ENCODE measurements around the gene PI4K2B.
"Not testable (repeated sequence)": the region's sequence is repeated elsewhere in the genome, so short reads cannot be mapped to it uniquely, and the experiment has no call there.

Gene PI4K2B

GRCh38 chr4:25308306-25308705 is 74.5 kb downstream of the PI4K2B start:
- TF ChIP-seq POLR2A (IDR thresholded peaks at IDR 0.05; ENCODE audit: low read depth, low read length), result no peak
- FAIRE-seq, result no peak
- DNase-seq (ENCODE audit: insufficient read length, low spot score), result no peak

- DNase-seq (ENCODE audit: insufficient read length, low spot score) (no peak), FAIRE-seq (no peak)
- TF ChIP-seq POLR2A (IDR thresholded peaks at IDR 0.05; ENCODE audit: low read depth, low read length), result no peak
These were observed 74.9 kb downstream of the PI4K2B start for GRCh38 chr4:25308761-25309160.

- DNase-seq (ENCODE audit: insufficient read length, low spot score), result no peak
- FAIRE-seq, result no peak
- no peak for TF ChIP-seq POLR2A (IDR thresholded peaks at IDR 0.05; ENCODE audit: low read depth, low read length)
These were observed 76.4 kb downstream of the PI4K2B start for GRCh38 chr4:25310066-25310802.

- no peak for TF ChIP-seq POLR2A (IDR thresholded peaks at IDR 0.05; ENCODE audit: low read depth, low read length)
- DNase-seq (ENCODE audit: insufficient read length, low spot score), result no peak
- no peak for FAIRE-seq
These were observed 77.0 kb downstream of the PI4K2B start for GRCh38 chr4:25310803-25311166.

GRCh38 chr4:25312496-25313200 is 78.8 kb downstream of the PI4K2B start, which contains the start of gene ZCCHC4:
Gene ZCCHC4, plus strand, starts transcription at chr4:25312774. Its CDS starts 36 bp downstream, at chr4:25312810.
- TF ChIP-seq POLR2A (IDR thresholded peaks at IDR 0.05; ENCODE audit: low read depth, low read length), result peak; percentile 46; the same call in 1 of the 2 replicates
- FAIRE-seq, result no peak
- peak; percentile 42 for DNase-seq (ENCODE audit: insufficient read length, low spot score)

- no peak for FAIRE-seq
- TF ChIP-seq POLR2A (IDR thresholded peaks at IDR 0.05; ENCODE audit: low read depth, low read length), result no peak
- no peak for DNase-seq (ENCODE audit: insufficient read length, low spot score)
These were observed 79.5 kb downstream of the PI4K2B start for GRCh38 chr4:25313201-25313895.

GRCh38 chr4:25320336-25320735 is 86.5 kb downstream of the PI4K2B start:
- TF ChIP-seq POLR2A (IDR thresholded peaks at IDR 0.05; ENCODE audit: low read depth, low read length), result no peak
- no peak for FAIRE-seq
- DNase-seq (ENCODE audit: insufficient read length, low spot score), result no peak

- DNase-seq (ENCODE audit: insufficient read length, low spot score) (no peak), FAIRE-seq (peak; percentile 62)
- no peak for TF ChIP-seq POLR2A (IDR thresholded peaks at IDR 0.05; ENCODE audit: low read depth, low read length)
These were observed 86.9 kb downstream of the PI4K2B start for GRCh38 chr4:25320773-25321172.

GRCh38 chr4:25321703-25322102 is 87.9 kb downstream of the PI4K2B start:
- TF ChIP-seq POLR2A (IDR thresholded peaks at IDR 0.05; ENCODE audit: low read depth, low read length), result no peak
- FAIRE-seq (no peak), DNase-seq (ENCODE audit: insufficient read length, low spot score) (no peak)

GRCh38 chr4:25328463-25328862 is 94.6 kb downstream of the PI4K2B start:
- FAIRE-seq, result not testable (repeated sequence)

More at GRCh38 chr4:25328463-25328862, 94.6 kb downstream of the PI4K2B start:
- not testable (repeated sequence) for DNase-seq (ENCODE audit: insufficient read length, low spot score)
